HFF-Myc (cell line): ENCODE data around the gene NDUFAF8.

ENCODE experiments used
- DNase-seq: peaks from one replicate; pipeline ENCODE4 v3.0.0-alpha.2; 2011; ENCODE audit warnings: low read depth; ENCODE audit errors: extremely low read depth
- H3K4me3 ChIP-seq: replicated peaks from 2 replicates; pipeline ENCODE4 v1.5.1; 2011; ENCODE audit warnings: low read depth, mild to moderate bottlenecking, control low read depth, low read length
- CTCF ChIP-seq: IDR thresholded peaks from 2 replicates; pipeline ENCODE4 v1.5.1; 2012; ENCODE audit warnings: mild to moderate bottlenecking, low read depth, low read length, control low read depth; ENCODE audit errors: missing control alignments

NDUFAF8 gene

DNA sequence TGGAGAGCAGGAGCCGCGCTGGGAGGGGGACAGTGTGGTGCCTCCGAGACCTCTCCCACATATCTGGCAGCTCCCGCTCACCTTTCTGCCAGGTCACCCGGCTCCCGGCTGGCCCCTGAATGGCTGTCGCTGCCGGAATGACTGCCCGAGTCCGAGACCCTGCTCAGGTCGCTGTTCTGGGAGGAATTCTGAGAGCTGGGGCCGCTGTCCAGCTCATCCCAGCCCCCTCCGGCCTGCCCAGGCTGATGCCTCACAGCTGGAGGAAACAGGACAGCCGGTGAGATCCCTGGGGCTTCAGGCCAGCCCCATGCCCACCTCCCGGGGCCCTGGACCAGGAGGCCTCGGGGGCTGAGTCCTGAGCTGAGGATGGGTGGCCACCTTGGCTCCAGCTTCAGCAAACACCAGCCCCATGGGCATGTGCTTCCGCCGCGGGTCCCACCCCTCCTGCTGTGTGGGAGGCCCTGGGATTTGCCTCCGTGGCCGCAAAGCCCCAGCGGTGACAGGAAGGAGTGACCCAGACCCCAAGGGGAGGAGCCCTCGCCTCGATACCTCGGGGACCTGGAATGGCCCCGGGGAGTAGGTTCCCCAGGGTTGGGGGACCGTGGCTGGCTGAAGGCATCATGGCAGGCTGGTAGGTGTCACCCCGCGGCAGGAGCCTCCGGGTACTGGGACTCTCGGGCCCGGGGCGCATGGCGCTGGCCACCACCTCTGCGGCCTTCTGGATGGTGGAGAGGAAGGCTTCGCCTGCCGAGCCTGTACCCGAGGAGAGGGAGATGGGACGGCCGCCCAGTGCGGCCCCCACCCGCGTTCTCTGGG is 7.1 kb upstream of the NDUFAF8 start:
- no peak overlapping the region for H3K4me3 ChIP-seq
- no peak for TF ChIP-seq CTCF
- no peak for DNase-seq

GRCh38 chr17:81232616-81233241 is 6.4 kb upstream of the NDUFAF8 start:
- no peak for TF ChIP-seq CTCF
- H3K4me3 ChIP-seq: no peak overlapping the region
- DNase-seq: no peak

- no peak for TF ChIP-seq CTCF
- no peak overlapping the region for H3K4me3 ChIP-seq
- no peak for DNase-seq
These were observed 5.8 kb upstream of the NDUFAF8 start for GRCh38 chr17:81233316-81233715.

DNA sequence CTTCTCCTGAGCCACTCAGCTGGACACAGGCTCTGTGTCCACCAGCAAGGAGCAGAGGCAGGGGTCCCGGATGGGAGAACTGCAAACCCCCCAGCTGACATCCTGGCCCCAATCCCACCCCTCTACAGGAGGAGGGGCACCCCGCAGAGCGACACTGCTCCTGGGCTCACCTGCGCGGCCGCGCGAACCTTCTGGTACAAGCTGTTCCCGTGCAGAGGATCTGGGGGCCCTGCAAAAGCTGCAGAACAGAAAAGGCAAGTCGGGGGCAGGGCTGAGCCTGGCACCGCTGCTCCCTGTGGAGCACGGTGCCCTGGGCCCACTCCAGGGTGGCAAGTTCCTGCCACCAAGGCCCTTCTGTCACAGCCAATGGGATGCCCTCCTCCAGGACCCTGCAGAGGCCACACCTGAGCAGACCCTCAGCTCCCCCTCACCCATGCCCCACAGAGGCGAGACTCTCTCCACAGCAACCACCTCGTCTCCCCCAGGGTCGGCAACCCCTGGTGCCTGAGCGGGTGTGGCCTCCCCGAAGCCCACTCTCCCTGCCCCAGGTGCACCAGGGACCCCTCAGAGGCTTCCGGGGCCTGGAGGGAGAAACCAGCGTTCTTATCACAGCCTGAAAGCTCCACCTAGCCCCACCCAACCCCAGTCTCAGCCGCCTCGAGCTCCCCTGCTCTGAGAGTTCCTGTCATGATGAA is 5.2 kb upstream of the NDUFAF8 start:
- no peak overlapping the region for H3K4me3 ChIP-seq
- DNase-seq: no peak
- no peak for TF ChIP-seq CTCF

DNA sequence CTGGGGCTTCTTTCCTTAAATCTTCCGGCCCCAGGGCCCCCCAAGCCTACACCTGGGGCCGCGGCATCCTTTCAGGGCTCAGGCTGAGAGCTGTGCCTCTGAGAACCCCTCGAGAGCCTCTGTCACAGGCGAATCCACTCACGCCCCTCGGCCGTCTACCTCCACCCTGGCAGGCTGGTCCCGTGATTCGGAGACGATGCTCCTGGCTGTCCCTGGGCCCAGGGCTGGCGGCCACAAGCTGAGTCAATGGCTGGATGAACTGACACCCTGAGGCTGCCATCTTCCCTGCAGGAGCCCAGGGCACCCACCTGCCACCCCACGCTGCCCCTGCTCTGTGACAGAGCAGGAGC is 4.6 kb upstream of the NDUFAF8 start:
- DNase-seq: no peak
- TF ChIP-seq CTCF: no peak

DNA sequence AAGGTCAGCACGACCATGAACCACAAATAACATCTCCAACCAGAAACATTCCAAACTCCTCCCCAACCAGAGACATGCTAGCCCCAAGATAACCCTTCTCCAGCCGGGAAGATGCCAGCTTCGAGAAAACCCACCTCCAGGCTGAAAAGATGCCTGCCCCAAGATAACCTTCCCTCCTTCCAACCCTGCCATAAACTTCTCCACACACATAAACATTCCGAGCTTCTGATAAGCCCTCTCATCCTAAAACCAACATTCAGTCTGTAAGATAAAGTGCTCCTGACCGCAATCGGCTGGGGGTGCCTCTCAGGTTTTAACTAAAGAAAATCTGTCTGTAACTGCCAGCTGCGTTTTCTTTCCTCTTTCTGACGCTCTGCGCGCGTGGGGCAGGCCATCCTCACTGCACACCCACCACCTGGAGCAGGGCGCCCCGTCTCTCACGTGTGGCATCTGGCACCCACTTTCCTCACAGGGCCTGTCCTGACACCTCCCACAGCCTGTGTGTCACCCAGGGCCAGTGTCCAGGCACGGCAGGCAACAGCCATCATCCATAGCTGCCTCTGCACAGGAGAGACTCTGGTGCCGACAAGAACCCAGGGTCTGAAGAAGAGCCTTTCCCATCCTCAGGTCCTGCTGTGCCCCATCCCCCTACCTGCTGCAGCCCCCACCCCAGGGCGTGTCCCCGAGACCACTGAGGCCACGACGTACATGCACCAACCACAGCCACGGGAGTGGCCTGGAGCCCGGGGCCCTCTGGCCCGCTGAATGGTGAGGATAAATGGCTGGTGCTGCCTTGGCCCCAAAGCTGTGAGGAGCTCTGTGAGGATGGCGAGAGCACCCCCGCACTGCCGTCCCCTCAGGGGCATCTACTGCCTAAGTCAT is 3.9 kb upstream of the NDUFAF8 start:
- no peak for DNase-seq
- H3K4me3 ChIP-seq: no peak overlapping the region

More for the DNA sequence above, 4.6 kb upstream of the NDUFAF8 start:
- no peak overlapping the region for H3K4me3 ChIP-seq

More for the DNA sequence above, 3.9 kb upstream of the NDUFAF8 start:
- no peak for TF ChIP-seq CTCF
